HG02938 (cell line): Measurements from ENCODE around the gene DOCK8.
"Not testable (repeated sequence)": the region's sequence is repeated elsewhere in the genome, so short reads cannot be mapped to it uniquely, and the experiment has no call there.

Experiments used
- ATAC-seq: cut with Tn5 transposase; IDR thresholded peaks from one replicate; pipeline ENCODE4 v1.9.1; 2021; ENCODE audit warnings: mild to moderate bottlenecking, moderate library complexity; ENCODE audit not compliant: unreplicated experiment

Gene DOCK8

DNA sequence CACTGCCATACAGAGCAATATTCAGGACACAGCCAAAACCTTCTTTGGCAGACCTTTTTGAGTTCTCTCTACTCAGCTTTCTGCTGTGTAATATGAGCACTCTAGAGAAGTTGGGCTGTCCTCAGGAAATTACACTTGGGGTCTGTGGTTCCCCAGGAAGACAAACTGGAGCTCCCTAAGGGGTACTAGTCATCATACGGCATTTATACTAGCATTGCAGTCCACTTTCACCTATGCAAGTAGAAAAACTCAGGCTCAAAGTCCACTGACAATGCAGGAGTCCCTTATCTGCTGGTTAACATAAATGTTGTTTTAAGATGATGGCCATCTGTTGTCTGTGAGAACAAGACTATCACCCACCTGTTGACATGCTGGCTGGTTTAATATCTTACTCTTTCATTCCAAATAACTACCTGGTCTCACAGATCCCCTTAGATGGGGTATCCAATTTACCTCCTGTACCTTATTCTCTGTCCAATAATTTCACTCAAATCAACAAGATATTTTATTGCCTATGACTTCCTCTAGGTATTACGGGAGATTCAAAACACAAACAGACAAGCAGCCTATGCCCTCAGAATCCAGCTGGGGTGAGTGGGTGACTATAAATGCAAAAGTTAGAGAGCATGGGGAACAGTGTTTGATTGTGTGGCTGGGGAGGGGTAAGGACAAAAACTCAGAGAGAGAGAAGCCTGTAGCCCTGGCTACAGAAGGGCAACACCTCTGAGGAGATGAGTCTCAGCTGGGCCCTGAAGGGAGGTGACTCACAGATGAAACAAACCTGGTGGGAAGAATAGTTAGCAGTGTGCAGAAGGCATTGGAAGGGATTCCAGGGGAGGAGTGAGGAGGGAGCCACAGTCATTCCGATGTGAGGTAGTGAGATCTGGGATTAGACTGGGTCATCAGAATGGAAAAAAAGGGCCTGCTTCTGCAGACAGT is 10.2 kb downstream of the DOCK8 start:
- no peak for ATAC-seq

DNA sequence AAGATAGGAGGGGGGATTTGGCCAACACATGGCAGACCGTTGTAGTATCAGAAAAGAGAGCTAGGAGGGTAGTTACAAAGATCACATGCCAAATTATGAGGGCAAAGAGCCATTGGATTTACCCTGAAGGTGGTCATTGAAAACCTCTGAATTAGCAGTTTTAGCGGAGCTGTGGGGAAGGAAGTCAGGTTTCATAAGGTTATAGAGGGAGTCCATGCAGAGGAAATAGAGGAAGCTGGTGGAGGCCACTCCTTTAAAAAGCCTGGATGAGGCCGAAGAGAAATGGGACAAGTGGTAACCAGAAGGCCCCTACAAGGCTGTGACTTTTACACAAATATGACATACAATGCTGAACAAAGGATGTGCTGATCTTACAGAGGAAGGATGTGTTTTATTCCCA is 13.2 kb downstream of the DOCK8 start:
- no peak for ATAC-seq

DNA sequence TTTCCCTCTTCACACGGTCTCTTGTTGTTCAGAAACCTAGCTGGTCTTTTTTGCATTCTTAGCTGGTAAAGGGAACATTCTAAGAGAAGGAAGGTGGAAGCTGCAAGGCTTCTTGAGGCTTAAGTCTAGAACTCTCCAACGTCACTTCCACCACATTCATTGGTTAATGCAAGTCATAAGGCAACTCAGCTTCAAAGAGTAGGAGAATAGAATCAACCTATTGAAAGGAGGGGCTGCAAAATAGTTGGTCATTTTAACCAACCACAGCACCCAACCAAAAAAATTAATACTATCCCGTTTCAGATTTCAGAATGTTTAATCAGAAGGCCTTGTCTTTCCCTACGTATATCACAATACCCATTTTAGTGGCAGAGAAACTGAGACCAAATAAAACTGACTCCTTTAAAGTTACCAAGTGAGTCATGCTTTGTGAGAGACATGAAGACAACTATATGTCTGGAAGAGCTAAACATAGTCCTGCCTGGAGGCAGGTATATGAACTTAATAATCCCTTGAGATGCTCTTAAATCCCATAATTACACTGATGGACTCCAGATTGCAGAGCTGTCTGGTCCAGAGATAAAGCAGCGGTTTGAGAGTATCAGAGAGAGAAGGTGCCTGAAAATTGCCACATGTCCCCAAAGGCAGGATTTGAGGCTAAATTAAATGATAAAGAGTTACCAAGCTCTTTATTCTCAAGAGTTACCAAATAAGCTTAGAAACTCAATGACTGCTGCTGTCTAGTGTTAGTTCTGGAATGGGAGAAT is 14.4 kb downstream of the DOCK8 start:
- no peak for ATAC-seq

DNA sequence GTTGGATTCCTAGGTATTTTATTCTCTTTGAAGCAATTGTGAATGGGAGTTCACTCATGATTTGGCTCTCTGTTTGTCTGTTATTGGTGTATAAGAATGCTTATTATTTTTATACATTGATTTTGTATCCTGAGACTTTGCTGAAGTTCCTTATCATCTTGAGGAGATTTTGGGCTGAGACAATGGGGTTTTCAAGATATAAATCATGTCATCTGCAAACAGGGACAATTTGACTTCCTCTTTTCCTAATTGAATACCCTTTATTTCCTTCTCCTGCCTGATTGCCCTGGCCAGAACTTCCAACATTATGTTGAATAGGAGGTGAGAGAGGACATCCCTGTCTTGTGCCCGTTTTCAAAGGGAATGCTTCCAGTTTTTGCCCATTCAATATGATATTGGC is 17.0 kb downstream of the DOCK8 start:
- not testable (repeated sequence) for ATAC-seq

DNA sequence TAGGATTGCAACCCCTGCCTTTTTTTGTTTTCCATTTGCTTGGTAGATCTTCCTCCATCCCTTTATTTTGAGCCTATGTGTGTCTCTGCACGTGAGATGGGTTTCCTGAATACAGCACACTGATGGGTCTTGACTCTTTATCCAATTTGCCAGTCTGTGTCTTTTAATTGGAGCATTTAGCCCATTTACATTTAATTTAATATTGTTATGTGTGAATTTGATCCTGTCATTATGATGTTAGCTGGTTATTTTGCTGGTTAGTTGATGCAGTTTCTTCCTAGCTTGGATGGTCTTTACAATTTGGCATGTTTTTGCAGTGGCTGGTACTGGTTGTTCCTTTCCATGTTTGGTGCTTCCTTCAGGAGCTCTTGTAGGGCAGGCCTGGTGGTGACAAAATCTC is 19.0 kb downstream of the DOCK8 start:
- not testable (repeated sequence) for ATAC-seq

DNA sequence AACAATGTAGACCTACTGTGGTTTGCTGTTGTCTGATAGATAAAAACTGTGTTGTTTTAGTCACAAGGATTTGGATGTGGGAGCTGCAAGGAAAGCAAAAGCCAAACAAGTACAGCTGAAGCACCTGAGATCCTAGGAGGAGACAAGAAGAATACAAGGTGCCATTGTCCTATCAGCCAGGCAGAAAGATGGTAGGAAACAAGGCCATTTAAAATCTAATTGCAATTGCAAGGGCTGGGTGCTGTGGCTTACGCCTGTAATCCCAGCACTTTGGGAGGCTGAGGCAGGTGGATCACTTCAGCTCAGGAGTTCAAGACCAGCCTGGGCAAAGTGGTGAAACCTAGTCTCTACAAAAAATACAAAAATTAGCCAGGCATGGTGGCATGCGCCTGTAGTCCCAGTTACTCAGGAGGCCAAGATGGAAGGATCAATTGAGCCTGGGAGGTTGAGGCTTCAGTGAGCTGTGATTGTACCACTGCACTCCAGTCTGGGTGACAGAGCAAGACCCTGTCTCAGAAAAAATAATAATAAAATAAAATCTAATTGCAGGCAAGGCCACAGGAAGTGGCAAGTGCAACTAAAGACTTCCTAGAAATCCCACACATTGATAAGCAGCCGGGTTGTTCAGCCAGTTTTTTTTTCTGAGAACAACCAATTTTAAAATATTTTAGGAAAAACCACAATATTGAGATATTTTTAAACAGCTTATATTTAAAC is 22.6 kb downstream of the DOCK8 start:
- no peak for ATAC-seq

DNA sequence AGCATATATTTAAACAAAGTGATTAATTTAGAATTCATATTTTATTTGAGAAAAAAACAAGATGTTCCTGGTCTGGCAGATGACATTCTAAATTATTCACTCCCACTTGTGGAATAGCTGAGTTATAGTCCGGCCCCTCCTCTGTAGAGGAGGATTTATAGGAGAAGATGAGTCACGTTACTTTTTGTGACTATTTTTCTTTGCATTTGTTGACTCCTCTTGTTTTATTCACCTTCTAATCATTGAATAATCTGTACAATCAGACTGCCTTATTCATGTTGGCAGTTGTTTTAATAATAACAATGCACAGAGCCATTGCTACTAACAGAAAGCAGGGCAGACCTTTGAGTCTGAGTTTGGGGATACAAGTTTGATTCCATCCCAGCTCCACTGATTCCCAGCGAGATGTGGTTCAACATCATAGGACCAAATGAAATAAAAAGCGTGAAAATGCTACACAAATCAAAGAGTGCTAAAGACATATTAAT is 23.2 kb downstream of the DOCK8 start:
- no peak for ATAC-seq

DNA sequence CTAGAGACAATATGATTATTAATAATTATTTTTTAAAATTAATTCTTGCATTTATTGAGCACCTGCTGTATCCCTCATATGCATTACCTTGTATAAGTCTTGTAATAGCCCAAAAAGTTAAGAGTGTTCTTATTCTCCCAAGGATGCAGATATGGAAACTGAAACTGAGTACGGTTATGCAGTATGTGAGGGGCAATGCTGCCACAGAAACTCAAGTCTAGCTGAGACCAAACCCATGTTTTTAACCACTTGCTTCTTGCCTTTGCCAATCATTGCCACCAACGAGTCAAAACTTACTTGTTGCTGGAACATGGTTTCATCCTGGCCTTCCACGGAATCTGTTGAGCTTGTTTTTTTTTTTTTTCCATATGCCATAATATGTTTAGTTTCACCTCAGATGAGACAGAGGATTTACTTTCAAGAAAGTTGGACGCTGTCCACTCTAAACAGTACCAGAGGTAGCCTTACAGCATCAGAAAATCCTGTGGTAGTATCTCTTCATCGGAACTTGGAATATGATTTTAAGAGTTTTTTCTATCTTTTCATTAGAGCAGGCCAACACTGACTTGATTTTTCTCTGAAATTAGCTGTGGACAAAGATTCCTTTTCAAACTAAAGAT is 27.9 kb downstream of the DOCK8 start:
- ATAC-seq = no peak

DNA sequence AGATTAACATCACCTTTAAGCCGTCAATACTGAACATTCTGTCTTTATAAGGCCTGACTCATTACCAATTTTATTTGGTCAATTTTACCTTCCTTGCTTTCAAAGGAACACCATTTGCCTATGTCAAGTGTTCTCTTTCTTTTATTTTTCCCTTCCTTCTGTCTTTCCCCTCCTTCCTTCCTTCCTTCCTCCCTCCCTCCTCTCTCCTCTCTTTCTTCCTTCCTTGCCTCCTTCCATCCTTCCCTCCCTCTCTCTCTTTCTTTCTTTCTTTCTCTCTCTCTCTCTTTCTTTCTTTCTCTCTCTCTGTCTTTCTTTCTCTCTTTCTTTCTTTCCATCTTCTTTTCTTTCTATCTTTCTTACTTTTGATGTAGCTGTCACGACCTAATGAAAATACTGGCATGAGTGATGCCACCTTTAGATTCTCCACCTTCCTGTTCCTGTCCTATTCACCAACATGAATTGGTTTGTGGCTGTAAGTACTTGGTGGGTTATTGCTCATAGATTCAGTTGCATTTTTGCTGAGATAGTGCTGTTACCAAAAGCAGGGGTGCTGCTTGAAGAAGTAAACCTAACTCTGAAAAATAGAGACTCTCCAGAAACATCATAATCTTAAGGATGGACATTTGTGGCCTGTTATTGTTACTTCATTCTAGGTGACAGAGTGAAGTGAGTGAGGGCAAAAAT is 33.8 kb downstream of the DOCK8 start:
- no peak for ATAC-seq

DNA sequence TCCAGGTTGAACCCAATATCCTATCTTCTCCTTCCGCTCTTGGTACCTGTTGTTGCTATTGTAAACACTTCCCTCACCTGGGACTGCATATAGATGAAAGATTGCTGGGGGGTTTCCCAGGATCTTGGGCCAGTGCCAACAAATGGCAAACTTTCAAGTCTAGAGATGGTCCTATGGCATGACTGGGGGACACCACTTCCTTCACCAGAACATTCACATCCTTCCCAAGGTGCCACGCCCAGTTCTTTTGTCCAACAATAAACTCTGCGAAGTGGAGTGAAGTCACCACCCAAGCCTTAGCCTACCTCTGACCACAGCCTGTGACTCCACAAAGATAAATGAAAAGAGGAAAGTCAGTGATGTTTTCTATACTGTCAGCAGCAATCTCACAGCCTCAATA is 34.4 kb downstream of the DOCK8 start:
- ATAC-seq = no peak

DNA sequence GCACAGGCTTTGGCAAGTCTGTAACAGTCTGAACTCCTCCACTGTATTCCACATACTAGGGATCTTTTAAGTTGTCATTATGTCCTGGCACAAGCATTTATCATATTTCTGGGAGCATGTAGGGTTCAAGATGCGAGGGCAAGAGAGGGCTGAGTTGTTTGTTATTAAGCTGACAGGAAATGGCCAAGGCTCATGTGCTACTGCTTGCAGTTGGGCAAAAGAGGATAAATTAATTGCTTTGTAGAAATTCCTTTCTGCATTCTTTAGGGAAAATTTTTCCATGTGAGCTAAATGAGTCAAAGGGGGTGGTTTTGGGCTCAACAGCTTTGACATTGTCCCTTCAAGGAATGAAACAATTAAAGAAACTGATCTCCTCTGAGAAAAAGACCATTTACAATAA is 35.4 kb downstream of the DOCK8 start:
- ATAC-seq = no peak

DNA sequence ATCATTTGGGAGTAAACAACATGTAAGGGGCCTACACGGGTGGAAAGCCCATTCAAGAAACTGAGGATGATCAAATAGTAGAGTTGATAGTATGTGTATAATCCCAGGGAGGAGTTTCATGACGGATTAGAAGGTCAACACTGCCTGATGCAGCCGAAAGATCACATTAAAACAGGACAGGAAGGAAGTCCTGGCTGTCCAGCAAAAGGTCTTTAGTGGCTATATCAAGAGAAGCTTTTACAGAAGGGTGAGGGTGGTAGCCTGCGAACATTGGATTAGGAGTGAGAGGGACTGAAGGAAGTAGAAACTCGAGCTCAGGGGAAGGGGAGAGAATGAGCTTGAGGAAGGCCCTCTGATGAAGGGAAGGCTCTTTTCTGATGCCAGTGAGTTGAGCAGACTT is 36.0 kb downstream of the DOCK8 start:
- no peak for ATAC-seq

DNA sequence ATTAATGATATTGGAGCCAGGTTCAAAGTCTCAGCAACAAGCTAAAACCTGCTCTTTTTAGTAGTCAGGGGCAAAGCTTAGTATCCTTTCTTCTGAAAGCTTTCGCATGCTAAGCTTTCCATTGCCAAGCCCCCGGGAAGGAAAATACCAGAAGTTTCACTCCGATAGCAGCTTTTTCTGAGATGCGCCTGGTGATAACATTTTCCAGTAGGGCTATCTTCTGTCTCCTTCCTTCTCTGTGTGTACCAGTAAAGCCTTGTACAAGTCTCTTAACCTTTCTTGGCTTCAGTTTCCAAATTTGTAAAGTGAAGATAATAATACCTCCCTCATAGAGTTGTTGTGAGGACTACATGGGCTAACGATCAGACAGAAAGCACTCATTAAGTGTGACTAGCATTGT is 36.7 kb downstream of the DOCK8 start:
- no peak for ATAC-seq

DNA sequence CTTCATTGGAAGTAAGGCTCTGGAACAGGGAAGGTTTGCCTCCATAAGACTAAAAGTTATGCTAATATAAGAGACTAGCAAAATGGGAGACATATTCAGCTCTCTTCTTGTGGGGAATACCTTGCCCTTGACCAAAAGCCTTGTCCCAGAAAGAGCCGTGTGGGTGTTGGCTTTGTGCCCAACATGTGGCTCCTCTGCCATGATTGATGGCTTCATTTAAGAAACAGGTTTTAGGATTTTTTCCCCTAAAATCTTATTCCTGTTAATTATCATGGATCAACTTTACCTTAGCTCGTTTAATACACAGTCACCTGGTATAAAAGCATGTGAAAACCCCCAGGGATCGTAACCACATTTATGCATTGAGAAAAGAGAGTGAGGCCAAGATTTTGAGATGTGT is 38.9 kb downstream of the DOCK8 start:
- ATAC-seq = no peak

DNA sequence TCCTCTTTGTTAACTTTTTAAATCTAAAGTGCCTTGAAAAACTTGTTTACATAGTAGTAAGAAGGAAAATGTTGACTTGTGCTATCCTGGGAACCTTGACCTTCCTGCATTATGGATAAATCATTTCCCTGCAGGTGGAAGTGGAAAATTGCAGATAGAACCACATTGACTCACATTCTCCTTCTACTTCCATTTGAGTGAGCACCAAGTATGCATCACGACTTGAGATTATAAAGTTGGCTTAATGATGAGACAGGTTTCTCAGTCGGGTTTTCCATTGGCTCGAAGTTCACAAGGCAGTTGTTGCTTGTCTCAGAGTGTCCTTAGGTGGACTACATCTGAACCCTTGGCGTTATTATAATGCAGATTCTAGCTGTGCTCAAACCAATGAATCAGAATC is 39.9 kb downstream of the DOCK8 start:
- ATAC-seq = no peak

DNA sequence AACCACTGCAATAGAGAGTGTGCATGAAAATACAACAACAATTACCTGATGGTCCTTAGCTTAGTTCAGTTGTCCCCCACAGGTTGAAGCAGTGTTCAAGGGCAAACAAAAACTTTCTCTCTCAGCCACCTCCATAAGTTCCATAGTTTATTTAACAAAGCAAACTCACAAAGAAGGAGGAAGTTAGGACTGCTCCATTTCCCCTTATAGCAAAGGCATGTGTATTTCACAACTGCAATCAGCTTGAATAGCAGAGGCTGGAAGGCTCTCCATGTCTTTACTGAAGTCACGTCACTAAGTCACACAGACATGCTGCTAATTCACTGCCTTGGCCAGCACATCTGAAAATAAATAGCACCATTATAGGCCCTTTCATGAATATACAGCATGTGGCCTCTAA is 43.3 kb downstream of the DOCK8 start:
- no peak for ATAC-seq

DNA sequence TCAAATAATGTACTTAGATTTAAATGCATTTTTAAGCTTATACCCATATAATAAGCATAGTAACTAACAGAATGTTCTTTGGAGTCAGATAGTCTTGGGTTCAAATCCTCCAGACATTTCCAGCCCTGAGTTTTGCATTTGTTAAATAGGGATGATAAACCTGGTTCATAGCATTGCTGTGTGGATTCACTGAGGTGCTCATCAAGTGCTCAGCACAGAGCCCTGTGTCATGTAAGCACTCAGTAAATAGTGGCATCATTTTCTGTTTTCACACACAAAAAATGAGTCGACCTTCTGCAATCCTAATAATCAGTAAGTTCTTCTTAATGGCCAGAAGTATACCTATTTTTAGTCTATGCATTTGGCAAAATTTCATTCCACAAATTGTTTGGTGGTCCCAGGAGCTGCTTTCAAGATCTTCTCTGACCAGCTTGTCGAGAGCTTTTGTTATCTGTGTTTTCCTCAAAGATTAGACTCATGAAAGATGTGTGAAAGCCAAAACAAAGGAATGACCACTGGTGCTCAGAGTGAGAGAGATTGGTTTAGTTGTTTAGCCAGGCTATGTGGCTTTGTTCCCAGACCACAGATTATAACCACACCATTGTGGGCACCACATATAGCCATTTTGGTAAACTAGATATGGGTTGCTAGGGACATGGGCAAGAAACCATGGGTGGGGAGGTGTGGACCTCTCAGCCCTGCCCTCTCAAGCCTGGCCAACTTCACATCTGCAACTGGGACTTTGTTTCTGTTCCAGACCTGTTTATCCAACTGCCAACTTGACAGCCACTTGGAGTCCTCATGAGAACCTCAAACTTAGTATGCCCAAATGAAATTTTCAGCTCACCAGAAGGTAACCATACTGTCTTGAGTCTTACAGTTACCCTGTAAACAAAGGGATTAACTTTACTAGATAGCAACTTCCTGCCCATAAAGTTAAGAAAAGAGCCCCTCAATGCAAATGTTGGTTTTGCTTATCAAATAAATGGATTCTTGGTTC is 45.0 kb downstream of the DOCK8 start:
- ATAC-seq = no peak

DNA sequence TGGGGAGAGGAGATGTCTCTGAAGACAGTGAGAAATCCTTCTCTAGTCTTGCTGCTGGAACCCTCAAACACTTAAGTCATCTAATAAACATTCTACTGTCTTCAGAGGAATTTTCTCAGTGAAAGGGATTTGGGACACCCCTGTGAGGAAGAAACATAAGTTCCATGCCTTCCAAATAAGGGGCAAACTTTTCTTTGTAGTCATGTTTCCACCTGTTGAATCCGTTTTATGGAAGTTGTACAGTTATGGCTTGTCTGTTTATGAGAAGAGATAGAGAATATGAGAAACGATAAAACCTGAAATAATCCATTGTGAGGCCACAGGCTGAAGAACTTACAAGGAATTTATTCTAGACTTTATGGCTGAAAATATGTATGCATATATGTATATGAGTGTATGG is 49.6 kb downstream of the DOCK8 start:
- no peak for ATAC-seq

DNA sequence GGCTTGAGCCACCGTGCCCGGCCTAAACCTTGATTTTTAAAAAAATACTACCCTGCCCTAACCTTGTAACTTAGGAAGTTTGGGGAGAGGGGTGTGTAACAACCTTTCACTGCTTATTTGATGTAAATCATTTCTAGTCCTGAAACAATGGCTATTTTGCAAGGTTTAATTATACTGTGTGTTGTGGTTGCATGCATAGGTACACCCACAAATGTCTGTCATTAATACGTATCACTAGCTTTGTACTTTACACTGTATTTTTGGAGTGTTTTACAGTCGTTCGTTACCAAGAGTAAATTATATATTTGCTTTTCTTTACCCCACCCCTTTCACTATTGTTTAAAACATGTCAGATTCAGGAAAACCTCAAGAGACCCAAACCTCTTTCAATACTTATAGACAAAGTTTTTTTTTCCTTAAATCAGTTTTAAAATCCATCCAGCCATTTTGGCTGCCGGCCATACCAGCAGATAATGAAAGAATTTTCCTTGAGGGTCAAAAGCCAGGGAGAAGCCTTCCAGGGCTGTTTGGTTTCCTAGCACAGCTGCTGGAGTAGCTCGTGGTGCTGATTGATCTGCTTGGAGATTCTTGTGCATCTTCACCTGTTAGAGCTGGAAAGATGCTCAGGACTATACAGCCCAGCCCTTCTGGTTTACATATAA is 50.7 kb downstream of the DOCK8 start:
- ATAC-seq = no peak
